A549 (cell line): ENCODE measurements around the gene AK6. TPM values are rescaled to one million over a fixed set of nuclear protein-coding genes. Genes with fewer than 3 reads are reported as not detected.

Source experiments
- ATAC-seq, 2 experiments: fragments of 200-7000 bp in 1 of 2; fragments of >200 bp in 1 of 2; cut with Nextera tagmentation in 1 of 2; cut with Tn5 transposase in 1 of 2; 3 replicates each; pipeline versions ENCODE4 v1.8.0 to v1.9.1; 2018 to 2020; ENCODE audit warnings: mild to moderate bottlenecking in 1 of 2, moderate library complexity in 1 of 2
- CTCF ChIA-PET: fragments of 300-600 bp; sonication (Branson Sonifier 250); formaldehyde crosslinking; extraction: SDS; loops from one replicate; lab custom pipeline; 2021; ENCODE audit warnings: antibody characterized with exemption, inconsistent platforms; lab: Yijun Ruan, JAX
- POLR2A ChIA-PET: fragments of 350-600 bp; formaldehyde crosslinking; extraction: SDS; loops from one replicate; lab custom pipeline; 2021; ENCODE audit warnings: antibody characterized with exemption, inconsistent platforms; lab: Yijun Ruan, JAX
- DNase-seq, 2 experiments: peaks; one replicate each; pipeline versions ENCODE4 v3.0.0 to v3.0.0-alpha.2; 2011 to 2016; ENCODE audit warnings: low read depth in 1 of 2, low spot score in 1 of 2
- FAIRE-seq: peaks from 2 replicates; lab custom pipeline; 2011; peaks lifted over from hg19 to GRCh38; lab: Jason Lieb, UNC
- H3K27ac ChIP-seq, 2 experiments: fragments of >200 bp; sonication (Bioruptor Twin); formaldehyde crosslinking; 3 replicates each; pipeline ENCODE4 v1.5.1; 2016 to 2017
- H3K4me1 ChIP-seq: fragments of >200 bp; sonication (Bioruptor Twin); formaldehyde crosslinking; 3 replicates; pipeline ENCODE4 v1.6.1; 2016
- H3K4me2 ChIP-seq: fragments of >200 bp; sonication (Bioruptor Twin); formaldehyde crosslinking; 3 replicates; pipeline ENCODE4 v1.6.1; 2016
- H3K4me3 ChIP-seq: fragments of >200 bp; sonication (Bioruptor Twin); formaldehyde crosslinking; 3 replicates; pipeline ENCODE4 v1.5.1; 2016
- H3K9me3 ChIP-seq: fragments of >200 bp; sonication (Bioruptor Twin); formaldehyde crosslinking; 3 replicates; pipeline ENCODE4 v1.6.1; 2016
- CBX8 ChIP-seq: fragments of 200-600 bp; sonication (generic); IDR thresholded peaks from 2 replicates; pipeline ENCODE4 v1.6.1; 2016
- CHD2 ChIP-seq: fragments of 150-350 bp; IDR thresholded peaks from 2 replicates; pipeline ENCODE4 v1.6.1; 2014; ENCODE audit warnings: low read length; ENCODE audit not compliant: partially characterized antibody
- EP300 ChIP-seq, 2 experiments: fragments of >200 bp; sonication (Bioruptor Twin); formaldehyde crosslinking; IDR thresholded peaks; 2 replicates in 1 of 2; 3 replicates in 1 of 2; pipeline ENCODE4 v1.6.1; 2016 to 2017
- GATA3 ChIP-seq: IDR thresholded peaks from 2 replicates; pipeline ENCODE4 v1.6.1; 2012; ENCODE audit warnings: borderline replicate concordance
- HOXA7 ChIP-seq: fragments of 250-450 bp; sonication (Bioruptor Pico); IDR thresholded peaks from 2 replicates; pipeline ENCODE4 v1.5.0; 2020; ENCODE audit warnings: mild to moderate bottlenecking, moderate library complexity
- HOXB5 ChIP-seq: fragments of 250-450 bp; sonication (Bioruptor Pico); IDR thresholded peaks from 2 replicates; pipeline ENCODE4 v1.5.0; 2020; ENCODE audit warnings: mild to moderate bottlenecking, moderate library complexity
- POLR2AphosphoS2 ChIP-seq: conservative IDR thresholded peaks from 2 replicates; pipeline ENCODE4 v1.6.1; 2012; ENCODE audit warnings: low read length, improper control_type of control experiment, inconsistent platforms
- WGBS: methylation state at CpG from one replicate; pipeline ENCODE4 v1.1.6; 2017; ENCODE audit errors: missing lambda C conversion rate; 5-methylcytosine and 5-hydroxymethylcytosine counted together
- polyA plus RNA-seq, 4 experiments: library from polyadenylated mRNA; depleted of rRNA in 3 of 4; stranded (reverse); fragments of >200 nt; fragmentation: RNase III in 1 of 4; extraction: RNeasy Plus Mini Kit Qiagen cat#74134 plus additional on column Dnase treatment in 1 of 4; gene quantifications; 2 replicates in 3 of 4; 3 replicates in 1 of 4; pipeline ENCODE4 v1.2.3, GENCODE V29; 2011 to 2017
- TF ChIP-seq, protein P1 (sequence below): IDR thresholded peaks from 2 replicates; pipeline ENCODE4 v1.6.1; 2012; ENCODE audit warnings: low read depth, borderline replicate concordance
- TF ChIP-seq, protein P2 (sequence below): fragments of 450-650 bp; IDR thresholded peaks from 2 replicates; pipeline ENCODE4 v1.6.1; 2014; ENCODE audit warnings: antibody characterized with exemption

AK6 gene
- polyA plus RNA-seq, 2 of the 4 experiments (the other 2 are of a cell fraction): 83.4 to 108 TPM

DNA sequence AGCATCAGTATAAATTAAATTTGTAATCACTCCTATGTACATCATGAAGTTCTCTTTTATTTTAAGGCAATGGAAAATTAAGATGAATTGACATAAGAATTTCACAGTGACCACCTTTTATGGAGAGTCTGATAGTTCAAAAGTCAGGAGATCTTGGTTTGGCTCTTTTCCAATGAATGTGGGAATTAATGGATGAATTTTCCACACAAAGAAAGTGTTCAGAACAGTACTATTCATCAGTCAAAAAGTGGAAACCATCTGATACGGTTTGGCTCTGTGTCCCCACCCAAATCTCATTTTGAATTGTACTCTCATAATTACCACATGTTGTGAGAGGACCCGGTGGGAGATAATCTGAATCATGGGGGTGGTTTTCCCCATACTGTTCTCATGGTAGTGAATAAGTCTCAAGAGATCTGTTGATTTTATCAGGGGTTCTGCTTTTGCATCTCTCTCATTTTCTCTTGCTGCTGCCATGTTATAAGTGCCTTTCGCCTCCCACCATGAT is 61.2 kb downstream of the AK6 start:
- CTCF ChIA-PET: interaction anchor here (0.6 to 1.1 kb wide), 2 partner anchors 9 to 15 kb away, joined by 3 to 5 read pairs; no protein-coding TSS in a partner anchor
- ATAC-seq (no peak), DNase-seq (no peak), FAIRE-seq (no peak)
- Histone ChIP-seq H3K9me3 (peaks cover 9% of the 10 kb centered on the region; the same call in 1 of the 3 replicates), H3K4me3 (no peak overlapping the region), H3K27ac (no peak overlapping the region), H3K4me1 (no peaks in the 10 kb centered on the region), H3K4me2 (no peak overlapping the region)
- no peak for TF ChIP-seq CBX8
- 67% methylated on average over 3 of the region's 3 CpGs for WGBS
- POLR2A ChIA-PET: no interaction called here

DNA sequence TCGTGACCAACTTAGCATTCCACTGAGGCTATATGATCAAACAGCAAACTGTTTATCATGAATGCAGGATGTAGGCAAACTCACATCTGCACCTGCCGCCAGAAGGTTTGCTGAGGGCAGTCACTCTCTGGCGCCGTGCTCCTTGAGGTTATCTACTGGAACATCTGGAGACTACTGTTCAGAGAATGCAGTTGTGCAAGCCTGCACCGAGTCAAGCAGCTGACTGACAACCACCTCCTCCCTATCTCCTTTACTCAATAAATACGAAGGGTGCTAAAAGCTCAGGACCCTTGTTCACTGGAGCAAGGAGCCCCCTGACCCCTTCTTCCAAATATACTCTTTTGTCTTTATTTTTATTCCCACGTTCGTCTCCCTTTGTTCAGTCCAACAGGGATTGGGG is 63.8 kb downstream of the AK6 start:
- no peak overlapping the region for H3K4me3 ChIP-seq
- WGBS: 90% methylated on average over 8 of the region's 8 CpGs
- POLR2A ChIA-PET: no interaction called here
- DNase-seq (no peak), ATAC-seq (no peak), FAIRE-seq (no peak)
- H3K27ac ChIP-seq: no peak overlapping the region
- H3K4me1 ChIP-seq: no peaks in the 10 kb centered on the region
- H3K9me3 ChIP-seq: peaks cover 9% of the 10 kb centered on the region; the same call in 1 of the 3 replicates
- CTCF ChIA-PET: interaction anchor here (0.6 kb wide), 1 partner anchor 114 kb away, joined by 3 read pairs; no protein-coding TSS in a partner anchor
- H3K4me2 ChIP-seq: no peak overlapping the region
- TF ChIP-seq, protein P1, sequence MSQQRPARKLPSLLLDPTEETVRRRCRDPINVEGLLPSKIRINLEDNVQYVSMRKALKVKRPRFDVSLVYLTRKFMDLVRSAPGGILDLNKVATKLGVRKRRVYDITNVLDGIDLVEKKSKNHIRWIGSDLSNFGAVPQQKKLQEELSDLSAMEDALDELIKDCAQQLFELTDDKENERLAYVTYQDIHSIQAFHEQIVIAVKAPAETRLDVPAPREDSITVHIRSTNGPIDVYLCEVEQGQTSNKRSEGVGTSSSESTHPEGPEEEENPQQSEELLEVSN: no peak
- TF ChIP-seq GATA3 (no peak), CHD2 (no peak), EP300 (IDR thresholded peaks at IDR 0.05) (no peak), POLR2AphosphoS2 (no peak), HOXA7 (CRISPR knock-in tag) (no peak), HOXB5 (CRISPR knock-in tag) (no peak)
- TF ChIP-seq, protein P2, sequence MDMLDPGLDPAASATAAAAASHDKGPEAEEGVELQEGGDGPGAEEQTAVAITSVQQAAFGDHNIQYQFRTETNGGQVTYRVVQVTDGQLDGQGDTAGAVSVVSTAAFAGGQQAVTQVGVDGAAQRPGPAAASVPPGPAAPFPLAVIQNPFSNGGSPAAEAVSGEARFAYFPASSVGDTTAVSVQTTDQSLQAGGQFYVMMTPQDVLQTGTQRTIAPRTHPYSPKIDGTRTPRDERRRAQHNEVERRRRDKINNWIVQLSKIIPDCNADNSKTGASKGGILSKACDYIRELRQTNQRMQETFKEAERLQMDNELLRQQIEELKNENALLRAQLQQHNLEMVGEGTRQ: no peak

Other genes with a start within 250 kb of the AK6 start
- gene CCNB1, start 202.4 kb downstream of the AK6 start, polyA plus RNA-seq (2011; rRNA removed): 196 and 236 TPM in 2 replicates
- 300 to 327 TPM (median 311 TPM) in 3 replicates for gene CCNB1, start 202.4 kb downstream of the AK6 start, polyA plus RNA-seq (2017; fragmentation: RNase III; extraction: RNeasy Plus Mini Kit Qiagen cat#74134 plus additional on column Dnase treatment)
- gene CENPH, start 179.9 kb downstream of the AK6 start, polyA plus RNA-seq (2011; rRNA removed): 19.0 and 35.2 TPM in 2 replicates
- 26.7 to 33.1 TPM (median 26.7 TPM) in 3 replicates for gene CENPH, start 179.9 kb downstream of the AK6 start, polyA plus RNA-seq (2017; fragmentation: RNase III; extraction: RNeasy Plus Mini Kit Qiagen cat#74134 plus additional on column Dnase treatment)
- 115 and 118 TPM in 2 replicates for gene CDK7, start 134.6 kb downstream of the AK6 start, polyA plus RNA-seq (2011; rRNA removed)
- 62.7 to 66.4 TPM (median 63.6 TPM) in 3 replicates for gene CDK7, start 134.6 kb downstream of the AK6 start, polyA plus RNA-seq (2017; fragmentation: RNase III; extraction: RNeasy Plus Mini Kit Qiagen cat#74134 plus additional on column Dnase treatment)
- 6.6 and 8.8 TPM in 2 replicates for gene CCDC125, start 36.7 kb downstream of the AK6 start, polyA plus RNA-seq (2011; rRNA removed)
- gene CCDC125, start 36.7 kb downstream of the AK6 start, polyA plus RNA-seq (2017; fragmentation: RNase III; extraction: RNeasy Plus Mini Kit Qiagen cat#74134 plus additional on column Dnase treatment): 4.7 to 4.9 TPM (median 4.8 TPM) in 3 replicates
- 256 and 269 TPM in 2 replicates for gene TAF9, start within 50 bp of the AK6 start, polyA plus RNA-seq (2011; rRNA removed)
- gene TAF9, start within 50 bp of the AK6 start, polyA plus RNA-seq (2017; fragmentation: RNase III; extraction: RNeasy Plus Mini Kit Qiagen cat#74134 plus additional on column Dnase treatment): 112 to 123 TPM (median 118 TPM) in 3 replicates
- gene RAD17, start 298 bp upstream of the AK6 start, polyA plus RNA-seq (2011; rRNA removed): 24.3 TPM in 2 replicates
- gene RAD17, start 298 bp upstream of the AK6 start, polyA plus RNA-seq (2017; fragmentation: RNase III; extraction: RNeasy Plus Mini Kit Qiagen cat#74134 plus additional on column Dnase treatment): 12.8 to 13.3 TPM (median 13.2 TPM) in 3 replicates
- gene MARVELD2, start 45.6 kb upstream of the AK6 start, polyA plus RNA-seq (2011; rRNA removed): 9.3 and 10.2 TPM in 2 replicates
- gene MARVELD2, start 45.6 kb upstream of the AK6 start, polyA plus RNA-seq (2017; fragmentation: RNase III; extraction: RNeasy Plus Mini Kit Qiagen cat#74134 plus additional on column Dnase treatment): 2.3 to 2.9 TPM (median 2.3 TPM) in 3 replicates
- gene OCLN, start 123.3 kb upstream of the AK6 start, polyA plus RNA-seq (2011; rRNA removed): 49.8 and 54.1 TPM in 2 replicates
- gene OCLN, start 123.3 kb upstream of the AK6 start, polyA plus RNA-seq (2017; fragmentation: RNase III; extraction: RNeasy Plus Mini Kit Qiagen cat#74134 plus additional on column Dnase treatment): 10.7 to 12.7 TPM (median 11.4 TPM) in 3 replicates
- gene GTF2H2C, start 190.7 kb upstream of the AK6 start, polyA plus RNA-seq (2011; rRNA removed): 55.8 and 62.6 TPM in 2 replicates
- gene GTF2H2C, start 190.7 kb upstream of the AK6 start, polyA plus RNA-seq (2017; fragmentation: RNase III; extraction: RNeasy Plus Mini Kit Qiagen cat#74134 plus additional on column Dnase treatment): 45.8 to 51.5 TPM (median 46.8 TPM) in 3 replicates